ENCODE results near the gene ESPL1.

Gene ESPL1

GRCh38 chr12:53235164-53235563, 32.9 kb upstream of the ESPL1 start:
- no peak overlapping the region for H3K4me3 ChIP-seq (ENCODE audit: low read depth, low read length)
- TF ChIP-seq CTCF (IDR thresholded peaks at IDR 0.05; ENCODE audit: control insufficient read depth, extremely low read depth, insufficient read depth): no peak
- DNase-seq (ENCODE audit: low read depth): no peak

- no peak overlapping the region for H3K4me3 ChIP-seq (ENCODE audit: low read depth, low read length)
- TF ChIP-seq CTCF (IDR thresholded peaks at IDR 0.05; ENCODE audit: control insufficient read depth, extremely low read depth, insufficient read depth): no peak
- no peak for DNase-seq (ENCODE audit: low read depth)
Measured at GRCh38 chr12:53235742-53236442, 32.2 kb upstream of the ESPL1 start.

GRCh38 chr12:53236443-53237111, 31.5 kb upstream of the ESPL1 start:
- no peak for DNase-seq (ENCODE audit: low read depth)
- no peak overlapping the region for H3K4me3 ChIP-seq (ENCODE audit: low read depth, low read length)
- no peak for TF ChIP-seq CTCF (IDR thresholded peaks at IDR 0.05; ENCODE audit: control insufficient read depth, extremely low read depth, insufficient read depth)

GRCh38 chr12:53239643-53240258, 28.3 kb upstream of the ESPL1 start:
- no peak for DNase-seq (ENCODE audit: low read depth)
- no peak for TF ChIP-seq CTCF (IDR thresholded peaks at IDR 0.05; ENCODE audit: control insufficient read depth, extremely low read depth, insufficient read depth)
- H3K4me3 ChIP-seq (ENCODE audit: low read depth, low read length): no peak overlapping the region

- TF ChIP-seq CTCF (IDR thresholded peaks at IDR 0.05; ENCODE audit: control insufficient read depth, extremely low read depth, insufficient read depth): no peak
- no peak for DNase-seq (ENCODE audit: low read depth)
- H3K4me3 ChIP-seq (ENCODE audit: low read depth, low read length): no peak overlapping the region
Measured at GRCh38 chr12:53241623-53242412, 26.3 kb upstream of the ESPL1 start.

GRCh38 chr12:53244337-53244736, 23.8 kb upstream of the ESPL1 start:
- TF ChIP-seq CTCF (IDR thresholded peaks at IDR 0.05; ENCODE audit: control insufficient read depth, extremely low read depth, insufficient read depth): no peak
- DNase-seq (ENCODE audit: low read depth): no peak
- H3K4me3 ChIP-seq (ENCODE audit: low read depth, low read length): no peak overlapping the region
